GM13977 (cell line): ENCODE data around the gene FADS1.

Experiments
- DNase-seq: peaks from one replicate; pipeline ENCODE4 v3.0.0; 2012; ENCODE audit warnings: low spot score
- CTCF ChIP-seq: IDR thresholded peaks from 2 replicates; pipeline ENCODE4 v1.5.1; 2012; ENCODE audit warnings: mild to moderate bottlenecking, control low read depth; ENCODE audit not compliant: insufficient read depth; ENCODE audit errors: extremely low read depth, missing control alignments
- in situ Hi-C: fragments of 300-500 bp; cut with MboI; formaldehyde crosslinking; loops from one replicate; pipeline ENCODE4 v1.12.0; 2022; ENCODE audit warnings: low sequenced_read_pairs, low pct_unique_long_range_greater_than_20kb, mixed read lengths, inconsistent platforms; ENCODE audit not compliant: unreplicated experiment

Gene FADS1

GRCh38 chr11:61773356-61773755 lies 43.4 kb downstream of the FADS1 start:
- in situ Hi-C loops: no loop called here
- no peak for TF ChIP-seq CTCF
- no peak for DNase-seq

GRCh38 chr11:61771985-61772455 lies 44.8 kb downstream of the FADS1 start:
- in situ Hi-C loops: no loop called here
- TF ChIP-seq CTCF: no peak
- no peak for DNase-seq

GRCh38 chr11:61771195-61771894 lies 45.5 kb downstream of the FADS1 start:
- TF ChIP-seq CTCF: no peak
- in situ Hi-C loops: no loop called here
- DNase-seq: no peak

- in situ Hi-C loops: no loop called here
- no peak for TF ChIP-seq CTCF
- DNase-seq: no peak
These were observed 46.7 kb downstream of the FADS1 start for GRCh38 chr11:61769946-61770683.

- TF ChIP-seq CTCF: no peak
- no peak for DNase-seq
- in situ Hi-C loops: no loop called here
These were observed 47.5 kb downstream of the FADS1 start for GRCh38 chr11:61769169-61769920.

- DNase-seq: no peak
- no peak for TF ChIP-seq CTCF
- in situ Hi-C loops: no loop called here
These were observed 48.3 kb downstream of the FADS1 start for GRCh38 chr11:61768376-61769076.
